Mesothelial cell of epicardium (in vitro differentiated cells): ENCODE results near the gene MTFMT. TPM values are rescaled to one million over a fixed set of nuclear protein-coding genes. Genes with fewer than 3 reads are reported as not detected.
"Not testable (repeated sequence)": the region's sequence is repeated elsewhere in the genome, so short reads cannot be mapped to it uniquely, and the experiment has no call there.

ENCODE experiments used
- DNase-seq, 2 experiments: peaks; one replicate each; pipeline ENCODE4 v3.0.0; 2021; ENCODE audit warnings: low spot score in 2 of 2; ENCODE audit not compliant: unreplicated experiment in 2 of 2
- H3K27ac Mint-ChIP-seq: 2 replicates; pipeline ENCODE4 v1.8.0; 2021; ENCODE audit warnings: mixed read lengths
- H3K27me3 Mint-ChIP-seq: 2 replicates; pipeline ENCODE4 v1.8.0; 2021; ENCODE audit warnings: low read depth, mixed read lengths
- H3K36me3 Mint-ChIP-seq: 2 replicates; pipeline ENCODE4 v1.8.0; 2021; ENCODE audit warnings: mixed read lengths
- H3K4me1 Mint-ChIP-seq: 2 replicates; pipeline ENCODE4 v1.8.0; 2021; ENCODE audit warnings: mixed read lengths
- H3K4me3 Mint-ChIP-seq: 2 replicates; pipeline ENCODE4 v1.8.0; 2021; ENCODE audit warnings: mild to moderate bottlenecking, moderate library complexity, mixed read lengths
- H3K9me3 Mint-ChIP-seq: 2 replicates; pipeline ENCODE4 v1.8.0; 2021; ENCODE audit warnings: mixed read lengths
- CTCF ChIP-seq: fragments of 200-600 bp; sonication (generic); IDR thresholded peaks from one replicate; pipeline ENCODE4 v1.5.0; 2021; ENCODE audit warnings: antibody characterized with exemption; ENCODE audit not compliant: unreplicated experiment
- total RNA-seq: library from RNA; stranded (reverse); gene quantifications from 3 replicates; pipeline ENCODE4 v1.2.1, GENCODE V29; 2021

MTFMT gene
- total RNA-seq: 15.8 to 20.0 TPM (median 17.8 TPM) in 3 replicates

GRCh38 chr15:65028921-65029735 lies at the start of gene MTFMT:
TSS of gene MTFMT (minus strand) at chr15:65029639. CDS start at chr15:65029613, 26 bp downstream.
- DNase-seq: peak; percentile 84 to 88
- Mint-ChIP-seq H3K4me1 (peaks cover 15% of the 10 kb centered on the region), H3K4me3 (peak within 1 kb of the TSS; percentile 71), H3K27ac (peak within 1 kb of the TSS; percentile 3), H3K27me3 (peaks cover 8% of the 10 kb centered on the region), H3K9me3 (no peaks in the 10 kb centered on the region), H3K36me3 (peaks cover 11% of the 10 kb centered on the region)
- TF ChIP-seq CTCF: no peak

- Mint-ChIP-seq H3K27ac (peak overlapping the region; percentile 23), H3K4me1 (peaks cover 24% of the 10 kb centered on the region), H3K4me3 (no peak overlapping the region), H3K36me3 (no peaks in the 10 kb centered on the region), H3K27me3 (peaks cover 22% of the 10 kb centered on the region), H3K9me3 (no peaks in the 10 kb centered on the region)
- TF ChIP-seq CTCF: no peak
- DNase-seq: peak in 1 of 2 experiments; percentile 68
These were observed 48.5 kb upstream of the MTFMT start for GRCh38 chr15:65077981-65078352.

DNA sequence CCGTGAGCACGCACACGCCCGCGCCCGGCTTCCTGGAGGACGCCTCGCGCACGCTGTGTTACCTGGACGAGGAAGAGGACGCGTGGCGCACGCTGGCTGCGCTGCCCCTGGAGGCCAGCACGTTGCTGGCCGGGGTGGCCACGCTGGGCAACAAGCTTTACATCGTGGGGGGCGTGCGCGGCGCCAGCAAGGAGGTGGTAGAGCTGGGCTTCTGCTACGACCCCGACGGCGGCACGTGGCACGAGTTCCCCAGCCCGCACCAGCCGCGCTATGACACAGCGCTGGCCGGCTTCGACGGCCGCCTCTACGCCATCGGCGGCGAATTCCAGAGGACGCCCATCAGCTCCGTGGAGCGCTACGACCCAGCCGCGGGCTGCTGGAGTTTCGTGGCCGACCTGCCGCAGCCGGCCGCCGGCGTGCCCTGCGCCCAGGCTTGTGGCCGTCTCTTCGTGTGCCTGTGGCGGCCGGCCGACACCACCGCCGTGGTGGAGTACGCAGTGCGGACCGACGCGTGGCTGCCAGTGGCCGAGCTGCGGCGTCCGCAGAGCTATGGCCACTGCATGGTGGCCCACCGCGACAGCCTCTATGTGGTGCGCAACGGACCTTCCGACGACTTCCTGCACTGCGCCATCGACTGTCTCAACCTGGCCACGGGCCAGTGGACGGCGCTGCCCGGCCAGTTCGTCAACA lies 48.0 kb upstream of the MTFMT start:
- Mint-ChIP-seq H3K9me3 (no peaks in the 10 kb centered on the region), H3K36me3 (no peaks in the 10 kb centered on the region), H3K27ac (peak overlapping the region; percentile 23), H3K4me1 (peaks cover 18% of the 10 kb centered on the region), H3K4me3 (no peak overlapping the region), H3K27me3 (peaks cover 22% of the 10 kb centered on the region)
- TF ChIP-seq CTCF: no peak
- no peak for DNase-seq

GRCh38 chr15:65076486-65077290 lies 47.2 kb upstream of the MTFMT start, which contains the start of gene KBTBD13:
TSS of gene KBTBD13 (plus strand) at chr15:65076746. CDS start at chr15:65076816, 70 bp downstream.
- peaks cover 15% of the 10 kb centered on the region for H3K4me1 Mint-ChIP-seq
- no peaks in the 10 kb centered on the region for H3K36me3 Mint-ChIP-seq
- TF ChIP-seq CTCF: no peak
- H3K27ac Mint-ChIP-seq: peak within 1 kb of the TSS; percentile 52
- H3K27me3 Mint-ChIP-seq: peaks cover 20% of the 10 kb centered on the region
- no peak for DNase-seq
- H3K4me3 Mint-ChIP-seq: no peak within 1 kb of the TSS
- H3K9me3 Mint-ChIP-seq: no peaks in the 10 kb centered on the region

DNA sequence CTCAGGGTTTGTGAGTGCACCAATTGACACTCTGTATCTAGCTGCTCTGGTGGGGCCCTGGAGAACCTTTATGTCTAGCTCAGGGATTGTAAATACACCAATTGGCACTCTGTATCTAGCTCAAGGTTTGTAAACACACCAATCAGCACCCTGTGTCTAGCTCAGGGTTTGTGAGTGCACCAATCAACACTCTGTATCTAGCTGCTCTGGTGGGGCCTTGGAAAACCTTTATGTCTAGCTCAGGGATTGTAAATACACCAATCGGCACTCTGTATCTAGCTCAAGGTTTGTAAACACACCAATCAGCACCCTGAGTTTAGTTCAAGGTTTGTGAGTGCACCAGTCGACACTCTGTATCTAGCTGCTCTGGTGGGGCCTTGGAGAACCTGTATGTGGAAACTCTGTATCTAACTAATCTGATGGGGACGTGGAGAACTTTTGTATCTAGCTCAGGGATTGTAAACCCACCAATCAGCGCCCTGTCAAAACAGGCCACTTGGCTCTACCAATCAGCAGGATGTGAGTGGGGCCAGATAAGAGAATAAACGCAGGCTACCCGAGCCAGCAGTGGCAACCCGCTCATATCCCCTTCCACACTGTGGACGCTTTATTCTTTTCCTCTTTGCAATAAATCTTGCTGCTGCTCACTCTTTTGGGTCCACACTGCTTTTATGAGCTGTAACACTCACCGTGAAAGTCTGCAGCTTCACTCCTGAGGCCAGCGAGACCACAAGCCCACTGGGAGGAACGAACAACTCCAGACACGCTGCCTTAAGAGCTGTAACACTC lies 46.4 kb upstream of the MTFMT start:
- not testable (repeated sequence) for H3K4me3 Mint-ChIP-seq, H3K4me1 Mint-ChIP-seq, H3K36me3 Mint-ChIP-seq, DNase-seq, H3K9me3 Mint-ChIP-seq
- peaks cover 18% of the 10 kb centered on the region for H3K27me3 Mint-ChIP-seq
- H3K27ac Mint-ChIP-seq: peak overlapping the region; percentile 52

GRCh38 chr15:65074946-65075345 lies 45.5 kb upstream of the MTFMT start:
- Mint-ChIP-seq H3K4me1 (peaks cover 10% of the 10 kb centered on the region), H3K27me3 (peaks cover 16% of the 10 kb centered on the region)
- not testable (repeated sequence) for H3K27ac Mint-ChIP-seq, H3K36me3 Mint-ChIP-seq, H3K4me3 Mint-ChIP-seq, H3K9me3 Mint-ChIP-seq, DNase-seq
